ENCODE results near the gene BLOC1S6. TPM values are rescaled to one million over a fixed set of nuclear protein-coding genes. Genes with fewer than 3 reads are reported as not detected.

Gene BLOC1S6
- total RNA-seq, 5 donors from 2014 or later (not counting 1 experiment from before 2014, with no cell fraction given) = 37.5 to 59.5 (median 40.5) TPM

- no peak overlapping the region for H3K27ac ChIP-seq (ENCODE audit: low read length)
- H3K4me3 ChIP-seq (ENCODE audit: control insufficient read depth in 1 of 2, extremely low read depth in 1 of 2, low read length in 1 of 2) = no peak overlapping the region
- DNase-seq (no peak), ATAC-seq (replicated peaks in 1 of 4) (no peak)
- Mint-ChIP-seq H3K27me3 (no peaks in the 10 kb centered on the region), H3K4me1 (no peaks in the 10 kb centered on the region), H3K9me3 (no peaks in the 10 kb centered on the region), H3K36me3 (no peaks in the 10 kb centered on the region), H3K4me3 (no peak overlapping the region), H3K27ac (peak overlapping the region in 1 of 2 donors; percentile 59)
- CTCF ChIA-PET = interaction anchor here (0.6 to 2.0 kb wide), 11 partner anchors 19 to 204 kb away, joined by 3 to 16 read pairs (median 4); partner anchors contain the start of gene BLOC1S6 (in 1 of the 2)
- H3K9me3 ChIP-seq = no peaks in the 10 kb centered on the region
- no CpG with 5 or more reads among the region's 1 CpG for WGBS (ENCODE audit: insufficient coverage)
- no peaks in the 10 kb centered on the region for H3K4me1 ChIP-seq (ENCODE audit: control insufficient read depth in 1 of 2, extremely low read depth in 1 of 2, insufficient read depth in 2 of 2, low read length in 2 of 2)
- peaks cover 0 to 7% of the 10 kb centered on the region in 2 donors for H3K36me3 ChIP-seq (ENCODE audit: control insufficient read depth in 2 of 2, extremely low read depth in 1 of 2, insufficient read depth in 1 of 2, low read length in 1 of 2)
- POLR2A ChIA-PET = interaction anchor here (0.6 to 0.7 kb wide), 2 partner anchors 32 to 1010 kb away, joined by 3 to 13 read pairs; no protein-coding TSS in a partner anchor
- no peaks in the 10 kb centered on the region for H3K27me3 ChIP-seq (replicated peaks in 1 of 2; ENCODE audit: control insufficient read depth in 2 of 2, extremely low read depth in 1 of 2, insufficient read depth in 2 of 2, low read length in 1 of 2)
Observed at GRCh38 chr15:45612790-45613415, 25.7 kb downstream of the BLOC1S6 start.

DNA sequence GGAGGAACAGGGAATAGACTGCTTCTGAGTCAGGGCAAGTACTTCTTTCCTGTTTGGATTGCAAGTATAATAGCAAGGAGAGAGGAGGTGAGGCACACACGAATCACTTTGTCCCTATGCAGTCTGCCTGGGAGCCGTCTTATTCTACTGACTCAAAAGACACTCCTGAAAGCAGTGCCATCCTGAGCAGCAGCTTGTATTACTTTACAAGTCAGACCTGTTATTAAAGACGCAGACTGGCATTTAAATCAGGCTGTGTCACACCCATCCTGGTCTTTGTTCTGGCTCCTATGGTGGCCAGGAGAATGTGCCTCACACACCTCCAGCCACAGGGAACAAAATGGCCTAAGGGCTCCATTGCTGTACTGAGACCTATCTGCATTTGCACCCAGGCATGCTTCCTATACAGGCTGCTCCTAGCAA is 29.7 kb downstream of the BLOC1S6 start:
- Mint-ChIP-seq H3K4me1 (no peaks in the 10 kb centered on the region), H3K36me3 (no peaks in the 10 kb centered on the region), H3K4me3 (no peak overlapping the region), H3K27ac (no peak overlapping the region), H3K9me3 (no peaks in the 10 kb centered on the region), H3K27me3 (no peaks in the 10 kb centered on the region)
- Histone ChIP-seq H3K27me3 (replicated peaks in 1 of 2; ENCODE audit: control insufficient read depth in 2 of 2, extremely low read depth in 1 of 2, insufficient read depth in 2 of 2, low read length in 1 of 2) (no peaks in the 10 kb centered on the region), H3K9me3 (no peaks in the 10 kb centered on the region), H3K4me3 (ENCODE audit: control insufficient read depth in 1 of 2, extremely low read depth in 1 of 2, low read length in 1 of 2) (no peak overlapping the region), H3K27ac (ENCODE audit: low read length) (no peak overlapping the region), H3K4me1 (ENCODE audit: control insufficient read depth in 1 of 2, extremely low read depth in 1 of 2, insufficient read depth in 2 of 2, low read length in 2 of 2) (no peaks in the 10 kb centered on the region), H3K36me3 (ENCODE audit: control insufficient read depth in 2 of 2, extremely low read depth in 1 of 2, insufficient read depth in 1 of 2, low read length in 1 of 2) (no peaks in the 10 kb centered on the region)
- WGBS (ENCODE audit: insufficient coverage) = 85% methylated on average over 3 of the region's 3 CpGs
- no peak for DNase-seq
- CTCF ChIA-PET = interaction anchor here (0.5 to 1.0 kb wide), 3 partner anchors 157 to 187 kb away, joined by 3 to 6 read pairs (median 4); no protein-coding TSS in a partner anchor
- ATAC-seq (replicated peaks in 1 of 4) = no peak
- POLR2A ChIA-PET = no interaction called here

- Histone ChIP-seq H3K4me3 (ENCODE audit: control insufficient read depth in 1 of 2, extremely low read depth in 1 of 2, low read length in 1 of 2) (no peak overlapping the region), H3K36me3 (ENCODE audit: control insufficient read depth in 2 of 2, extremely low read depth in 1 of 2, insufficient read depth in 1 of 2, low read length in 1 of 2) (no peaks in the 10 kb centered on the region), H3K27me3 (replicated peaks in 1 of 2; ENCODE audit: control insufficient read depth in 2 of 2, extremely low read depth in 1 of 2, insufficient read depth in 2 of 2, low read length in 1 of 2) (no peaks in the 10 kb centered on the region), H3K9me3 (no peaks in the 10 kb centered on the region), H3K27ac (ENCODE audit: low read length) (no peak overlapping the region), H3K4me1 (ENCODE audit: control insufficient read depth in 1 of 2, extremely low read depth in 1 of 2, insufficient read depth in 2 of 2, low read length in 2 of 2) (no peaks in the 10 kb centered on the region)
- Mint-ChIP-seq H3K27me3 (no peaks in the 10 kb centered on the region), H3K36me3 (peaks cover 3% of the 10 kb centered on the region), H3K27ac (no peak overlapping the region), H3K9me3 (peaks cover 0 to 3% (median 0%) of the 10 kb centered on the region in 3 donors), H3K4me1 (no peaks in the 10 kb centered on the region), H3K4me3 (no peak overlapping the region)
- 100% methylated on average over 3 of the region's 5 CpGs for WGBS (ENCODE audit: insufficient coverage)
- POLR2A ChIA-PET = no interaction called here
- CTCF ChIA-PET = no interaction called here
- ATAC-seq (replicated peaks in 1 of 4) (peak in 1 of 4 experiments; percentile 32), DNase-seq (no peak)
Observed at GRCh38 chr15:45618813-45619212, 31.6 kb downstream of the BLOC1S6 start.

GRCh38 chr15:45628136-45628535 is 41.0 kb downstream of the BLOC1S6 start:
- CTCF ChIA-PET = no interaction called here
- H3K27me3 ChIP-seq (replicated peaks in 1 of 2; ENCODE audit: control insufficient read depth in 2 of 2, extremely low read depth in 1 of 2, insufficient read depth in 2 of 2, low read length in 1 of 2) = no peaks in the 10 kb centered on the region

DNA sequence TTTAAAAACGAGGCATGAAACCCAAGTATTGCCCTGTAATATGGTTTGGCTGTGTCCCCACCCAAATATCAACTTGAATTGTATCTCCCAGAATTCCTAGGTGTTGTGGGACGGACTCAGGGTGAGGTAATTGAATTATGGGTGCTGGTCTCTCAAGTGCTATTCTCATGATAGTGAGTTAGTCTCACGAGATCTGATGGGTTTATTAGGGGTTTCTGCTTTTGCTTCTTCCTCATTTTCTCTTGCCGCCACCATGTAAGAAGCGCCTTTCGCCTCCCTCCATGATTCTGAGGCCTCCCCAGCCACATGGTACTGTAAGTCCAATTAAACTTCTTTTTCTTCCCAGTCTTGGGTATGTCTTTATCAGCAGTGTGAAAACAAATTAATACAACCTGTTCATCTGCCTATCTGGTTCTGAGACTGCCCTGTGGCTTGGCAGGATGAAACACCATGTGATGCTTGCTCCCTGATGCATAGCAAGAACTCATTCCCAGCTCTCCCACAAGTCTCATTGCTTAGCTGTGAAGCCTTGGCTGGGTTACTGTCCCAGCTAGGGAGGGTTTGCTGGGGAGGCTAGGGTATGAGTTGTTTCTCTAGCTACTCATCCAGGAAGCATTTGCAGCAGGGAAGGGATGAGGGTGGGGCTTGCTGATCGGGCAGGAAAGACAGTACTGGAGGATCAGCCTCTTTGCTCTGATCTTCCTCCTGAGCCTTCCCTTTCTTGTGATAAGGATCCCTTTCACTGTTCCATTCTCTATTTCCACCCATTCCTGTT is 43.9 kb downstream of the BLOC1S6 start:
- ATAC-seq (replicated peaks in 1 of 4) (no peak), DNase-seq (no peak)
- POLR2A ChIA-PET = no interaction called here
- H3K27me3 ChIP-seq (replicated peaks in 1 of 2; ENCODE audit: control insufficient read depth in 2 of 2, extremely low read depth in 1 of 2, insufficient read depth in 2 of 2, low read length in 1 of 2) = no peaks in the 10 kb centered on the region
- no CpG with 5 or more reads among the region's 7 CpGs for WGBS (ENCODE audit: insufficient coverage)
- H3K4me3 Mint-ChIP-seq = no peak overlapping the region
- peaks cover 9 to 16% (median 11%) of the 10 kb centered on the region in 3 donors for H3K9me3 Mint-ChIP-seq
- peaks cover under 1 to 15% of the 10 kb centered on the region in 2 experiments for H3K4me1 ChIP-seq (ENCODE audit: control insufficient read depth in 1 of 2, extremely low read depth in 1 of 2, insufficient read depth in 2 of 2, low read length in 2 of 2)
- no peak overlapping the region for H3K4me3 ChIP-seq (ENCODE audit: control insufficient read depth in 1 of 2, extremely low read depth in 1 of 2, low read length in 1 of 2)
- peaks cover 10 to 19% (median 17%) of the 10 kb centered on the region in 3 donors for H3K4me1 Mint-ChIP-seq
- CTCF ChIA-PET = interaction anchor here in 1 of 2 donors (0.7 kb wide), 1 partner anchor 172 kb away, joined by 3 read pairs; no protein-coding TSS in a partner anchor
- H3K27me3 Mint-ChIP-seq = no peaks in the 10 kb centered on the region
- H3K27ac ChIP-seq (ENCODE audit: low read length) = no peak overlapping the region
- H3K36me3 ChIP-seq (ENCODE audit: control insufficient read depth in 2 of 2, extremely low read depth in 1 of 2, insufficient read depth in 1 of 2, low read length in 1 of 2) = no peaks in the 10 kb centered on the region
- no peaks in the 10 kb centered on the region for H3K36me3 Mint-ChIP-seq
- H3K9me3 ChIP-seq = no peaks in the 10 kb centered on the region
- H3K27ac Mint-ChIP-seq = peak overlapping the region in 1 of 2 donors; percentile 30

More at GRCh38 chr15:45628136-45628535, 41.0 kb downstream of the BLOC1S6 start:
- Histone ChIP-seq H3K27ac (ENCODE audit: low read length) (no peak overlapping the region), H3K9me3 (no peaks in the 10 kb centered on the region), H3K36me3 (ENCODE audit: control insufficient read depth in 2 of 2, extremely low read depth in 1 of 2, insufficient read depth in 1 of 2, low read length in 1 of 2) (no peaks in the 10 kb centered on the region), H3K4me1 (ENCODE audit: control insufficient read depth in 1 of 2, extremely low read depth in 1 of 2, insufficient read depth in 2 of 2, low read length in 2 of 2) (no peaks in the 10 kb centered on the region), H3K4me3 (ENCODE audit: control insufficient read depth in 1 of 2, extremely low read depth in 1 of 2, low read length in 1 of 2) (no peak overlapping the region)
- H3K4me1 Mint-ChIP-seq = peaks cover 0 to 8% (median 5%) of the 10 kb centered on the region in 3 donors
- no peak overlapping the region for H3K27ac Mint-ChIP-seq
- H3K4me3 Mint-ChIP-seq = no peak overlapping the region
- no peaks in the 10 kb centered on the region for H3K36me3 Mint-ChIP-seq
- no peaks in the 10 kb centered on the region for H3K27me3 Mint-ChIP-seq
- ATAC-seq (replicated peaks in 1 of 4) (no peak), DNase-seq (no peak)
- WGBS (ENCODE audit: insufficient coverage) = 100% methylated on average over 2 of the region's 7 CpGs
- peaks cover 9 to 20% (median 15%) of the 10 kb centered on the region in 3 donors for H3K9me3 Mint-ChIP-seq
- POLR2A ChIA-PET = no interaction called here

DNA sequence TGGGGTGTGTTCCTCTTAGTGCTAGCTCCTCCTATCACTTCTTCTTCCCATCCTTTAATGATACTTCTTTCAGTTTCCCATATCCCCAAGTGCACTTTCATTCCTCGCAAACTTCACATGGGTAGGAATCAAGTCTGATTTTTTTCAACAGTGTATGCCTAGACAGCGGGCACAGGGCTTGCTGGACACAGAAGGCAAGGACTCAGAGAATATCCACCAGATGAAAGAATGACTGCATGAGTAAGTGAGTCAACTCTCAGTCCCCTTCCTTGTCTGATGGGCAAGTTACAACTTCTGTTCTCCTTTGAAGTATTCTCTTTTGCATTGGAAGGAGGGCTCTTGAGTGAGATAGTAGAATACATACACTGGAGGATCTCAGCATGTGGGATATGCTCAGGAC is 44.6 kb downstream of the BLOC1S6 start:
- H3K4me1 ChIP-seq (ENCODE audit: control insufficient read depth in 1 of 2, extremely low read depth in 1 of 2, insufficient read depth in 2 of 2, low read length in 2 of 2) = peaks cover 7 to 21% of the 10 kb centered on the region in 2 experiments
- CTCF ChIA-PET = interaction anchor here in 1 of 2 donors (0.7 kb wide), 1 partner anchor 173 kb away, joined by 3 read pairs; no protein-coding TSS in a partner anchor
- Mint-ChIP-seq H3K4me1 (peaks cover 10 to 20% (median 19%) of the 10 kb centered on the region in 3 donors), H3K27ac (peak overlapping the region in 1 of 2 donors; percentile 30), H3K9me3 (peaks cover 4 to 9% (median 6%) of the 10 kb centered on the region in 3 donors), H3K4me3 (no peak overlapping the region), H3K27me3 (no peaks in the 10 kb centered on the region), H3K36me3 (no peaks in the 10 kb centered on the region)
- H3K27me3 ChIP-seq (replicated peaks in 1 of 2; ENCODE audit: control insufficient read depth in 2 of 2, extremely low read depth in 1 of 2, insufficient read depth in 2 of 2, low read length in 1 of 2) = no peaks in the 10 kb centered on the region
- no CpG with 5 or more reads among the region's 2 CpGs for WGBS (ENCODE audit: insufficient coverage)
- POLR2A ChIA-PET = no interaction called here
- no peak for ATAC-seq (replicated peaks in 1 of 4)
- no peak overlapping the region for H3K27ac ChIP-seq (ENCODE audit: low read length)
- H3K9me3 ChIP-seq = no peaks in the 10 kb centered on the region
- DNase-seq = no peak
- no peaks in the 10 kb centered on the region for H3K36me3 ChIP-seq (ENCODE audit: control insufficient read depth in 2 of 2, extremely low read depth in 1 of 2, insufficient read depth in 1 of 2, low read length in 1 of 2)
- no peak overlapping the region for H3K4me3 ChIP-seq (ENCODE audit: control insufficient read depth in 1 of 2, extremely low read depth in 1 of 2, low read length in 1 of 2)
